Measurements from ENCODE around the gene CCL22. TPM values are rescaled to one million over a fixed set of nuclear protein-coding genes. Genes with fewer than 3 reads are reported as not detected.

CCL22 gene
- total RNA-seq, 1 experiment from 2014 or later: 0.68 TPM

DNA sequence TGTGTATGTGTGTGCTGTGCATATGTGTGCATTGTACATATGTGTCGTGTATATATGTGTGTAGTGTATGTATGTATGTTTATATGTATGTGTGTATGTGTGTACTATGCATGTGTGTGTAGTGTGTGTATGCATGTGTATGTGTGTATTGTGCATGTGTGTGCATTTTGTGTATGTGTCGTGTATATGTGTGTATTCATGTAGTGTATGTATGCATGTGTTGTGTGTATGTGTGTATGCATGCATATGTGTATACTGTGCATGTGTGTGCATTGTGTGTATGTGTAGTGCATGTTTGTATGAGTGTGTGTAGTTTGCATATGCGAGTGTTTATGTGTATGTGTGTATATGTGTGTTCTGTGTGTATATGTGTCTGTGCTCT lies 30.5 kb downstream of the CCL22 start:
- TF ChIP-seq CTCF (IDR thresholded peaks at IDR 0.05; ENCODE audit: insufficient read depth in 1 of 2, low read depth in 1 of 2, low read length in 1 of 2, severe bottlenecking in 1 of 2, unreplicated experiment in 1 of 2): no peak
- CTCF ChIA-PET: no interaction called here
- Mint-ChIP-seq H3K4me1 (ENCODE audit: low read depth, unreplicated experiment) (peaks cover 23% of the 10 kb centered on the region), H3K27ac (ENCODE audit: unreplicated experiment) (no peak overlapping the region), H3K4me3 (ENCODE audit: unreplicated experiment) (no peak overlapping the region), H3K36me3 (ENCODE audit: insufficient read depth, unreplicated experiment) (no peaks in the 10 kb centered on the region), H3K27me3 (ENCODE audit: insufficient read depth, unreplicated experiment) (no peaks in the 10 kb centered on the region), H3K9me3 (ENCODE audit: unreplicated experiment) (no peaks in the 10 kb centered on the region)
- BruUV-seq (replicated peaks): no TSS peak
- POLR2A ChIA-PET: no interaction called here
- no peak overlapping the region for H3K4me3 ChIP-seq (ENCODE audit: low read depth, low read length)
- DNase-seq: no peak
- intact Hi-C loops (cut with micrococcal nuclease; ENCODE audit: unreplicated experiment): no loop called here
- H3K4me1 ChIP-seq: peaks cover 15% of the 10 kb centered on the region
- no peaks in the 10 kb centered on the region for H3K9me3 ChIP-seq
- H3K27me3 ChIP-seq (replicated peaks; ENCODE audit: control insufficient read depth, insufficient read depth, low read length): no peaks in the 10 kb centered on the region
- no peaks in the 10 kb centered on the region for H3K36me3 ChIP-seq (ENCODE audit: control insufficient read depth, insufficient read depth, low read length)

GRCh38 chr16:57390636-57391295 lies 32.2 kb downstream of the CCL22 start:
- ChIA-PET POLR2A (no interaction called here), CTCF (no interaction called here)
- TF ChIP-seq CTCF (IDR thresholded peaks at IDR 0.05; ENCODE audit: insufficient read depth in 1 of 2, low read depth in 1 of 2, low read length in 1 of 2, severe bottlenecking in 1 of 2, unreplicated experiment in 1 of 2): no peak
- H3K36me3 Mint-ChIP-seq (ENCODE audit: insufficient read depth, unreplicated experiment): no peaks in the 10 kb centered on the region
- no peaks in the 10 kb centered on the region for H3K27me3 Mint-ChIP-seq (ENCODE audit: insufficient read depth, unreplicated experiment)
- Histone ChIP-seq H3K4me1 (0 out of 2 replicates have a peak, but pooled peaks cover 9% of the 10 kb centered on the region), H3K9me3 (peaks cover 7% of the 10 kb centered on the region; the same call in 1 of the 2 replicates), H3K4me3 (ENCODE audit: low read depth, low read length) (no peak overlapping the region), H3K36me3 (ENCODE audit: control insufficient read depth, insufficient read depth, low read length) (no peaks in the 10 kb centered on the region), H3K27me3 (replicated peaks; ENCODE audit: control insufficient read depth, insufficient read depth, low read length) (no peaks in the 10 kb centered on the region)
- intact Hi-C loops (cut with micrococcal nuclease; ENCODE audit: unreplicated experiment): no loop called here
- no peak overlapping the region for H3K4me3 Mint-ChIP-seq (ENCODE audit: unreplicated experiment)
- H3K4me1 Mint-ChIP-seq (ENCODE audit: low read depth, unreplicated experiment): peaks cover 17% of the 10 kb centered on the region
- BruUV-seq (replicated peaks): no TSS peak
- DNase-seq: no peak
- no peak overlapping the region for H3K27ac Mint-ChIP-seq (ENCODE audit: unreplicated experiment)
- H3K9me3 Mint-ChIP-seq (ENCODE audit: unreplicated experiment): no peaks in the 10 kb centered on the region

DNA sequence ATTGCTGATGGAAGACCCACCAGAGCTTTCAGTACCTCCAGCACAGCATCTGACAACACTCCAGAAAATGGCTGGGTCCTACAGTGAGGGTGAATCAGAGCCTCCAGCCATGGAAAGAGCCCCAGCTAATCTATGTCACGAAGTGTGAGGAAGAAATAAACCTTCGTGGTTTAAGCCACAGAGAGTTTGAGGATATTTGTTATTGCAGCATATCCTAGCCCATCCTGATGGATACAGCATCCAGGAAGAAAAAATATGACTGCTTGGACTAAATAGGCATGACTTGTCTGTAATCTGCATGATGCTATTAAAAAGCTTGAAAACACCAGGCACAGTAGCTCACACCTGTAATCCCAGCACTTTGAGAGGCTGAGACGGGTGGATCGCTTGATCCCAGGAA lies 32.7 kb downstream of the CCL22 start:
- Histone ChIP-seq H3K27me3 (replicated peaks; ENCODE audit: control insufficient read depth, insufficient read depth, low read length) (no peaks in the 10 kb centered on the region), H3K9me3 (peaks cover 7% of the 10 kb centered on the region; the same call in 1 of the 2 replicates), H3K36me3 (ENCODE audit: control insufficient read depth, insufficient read depth, low read length) (no peaks in the 10 kb centered on the region), H3K4me1 (0 out of 2 replicates have a peak, but pooled peaks cover 9% of the 10 kb centered on the region), H3K4me3 (ENCODE audit: low read depth, low read length) (no peak overlapping the region)
- H3K27me3 Mint-ChIP-seq (ENCODE audit: insufficient read depth, unreplicated experiment): no peaks in the 10 kb centered on the region
- no peak for TF ChIP-seq CTCF (IDR thresholded peaks at IDR 0.05; ENCODE audit: insufficient read depth in 1 of 2, low read depth in 1 of 2, low read length in 1 of 2, severe bottlenecking in 1 of 2, unreplicated experiment in 1 of 2)
- intact Hi-C loops (cut with micrococcal nuclease; ENCODE audit: unreplicated experiment): no loop called here
- DNase-seq: no peak
- H3K9me3 Mint-ChIP-seq (ENCODE audit: unreplicated experiment): no peaks in the 10 kb centered on the region
- no peak overlapping the region for H3K27ac Mint-ChIP-seq (ENCODE audit: unreplicated experiment)
- ChIA-PET CTCF (no interaction called here), POLR2A (no interaction called here)
- no peak overlapping the region for H3K4me3 Mint-ChIP-seq (ENCODE audit: unreplicated experiment)
- no peaks in the 10 kb centered on the region for H3K36me3 Mint-ChIP-seq (ENCODE audit: insufficient read depth, unreplicated experiment)
- peaks cover 17% of the 10 kb centered on the region for H3K4me1 Mint-ChIP-seq (ENCODE audit: low read depth, unreplicated experiment)
- no TSS peak for BruUV-seq (replicated peaks)
